ENCODE results near the gene HDLBP. TPM values are rescaled to one million over a fixed set of nuclear protein-coding genes. Genes with fewer than 3 reads are reported as not detected.

HDLBP gene
- total and polyA plus RNA-seq, 12 donors, result 206 to 419 (median 353) TPM

DNA sequence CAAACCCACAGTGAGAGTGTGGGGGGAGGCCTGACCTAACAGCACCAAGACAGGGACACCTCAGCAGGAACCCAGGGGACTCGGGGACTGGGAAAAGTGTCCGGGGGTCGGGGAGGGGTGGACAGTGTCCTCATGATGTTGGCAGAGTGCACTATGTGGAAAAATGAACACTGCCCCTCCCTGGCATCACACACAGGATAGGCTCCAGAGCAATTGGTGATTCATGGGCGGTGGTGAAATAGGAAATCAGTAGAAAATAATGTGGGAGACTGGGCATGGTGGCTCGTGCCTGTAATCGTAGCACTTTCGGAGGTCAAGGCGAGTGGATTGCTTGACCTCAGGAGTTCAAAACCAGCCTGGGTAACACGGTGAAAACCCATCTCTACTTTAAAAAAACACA lies 130.6 kb downstream of the HDLBP start:
- WGBS, 2 donors, result 73 to 76% methylated on average over 9 of the region's 9 CpGs
- H3K4me3 ChIP-seq, result no peak overlapping the region
- H3K4me1 ChIP-seq, result no peaks in the 10 kb centered on the region
- intact Hi-C loops (cut with DNase I), result no loop called here
- H3K27ac ChIP-seq, result no peak overlapping the region
- DNase-seq (no peak), ATAC-seq (no peak)
- H3K9me3 ChIP-seq, result no peaks in the 10 kb centered on the region
- TF ChIP-seq, protein P1, sequence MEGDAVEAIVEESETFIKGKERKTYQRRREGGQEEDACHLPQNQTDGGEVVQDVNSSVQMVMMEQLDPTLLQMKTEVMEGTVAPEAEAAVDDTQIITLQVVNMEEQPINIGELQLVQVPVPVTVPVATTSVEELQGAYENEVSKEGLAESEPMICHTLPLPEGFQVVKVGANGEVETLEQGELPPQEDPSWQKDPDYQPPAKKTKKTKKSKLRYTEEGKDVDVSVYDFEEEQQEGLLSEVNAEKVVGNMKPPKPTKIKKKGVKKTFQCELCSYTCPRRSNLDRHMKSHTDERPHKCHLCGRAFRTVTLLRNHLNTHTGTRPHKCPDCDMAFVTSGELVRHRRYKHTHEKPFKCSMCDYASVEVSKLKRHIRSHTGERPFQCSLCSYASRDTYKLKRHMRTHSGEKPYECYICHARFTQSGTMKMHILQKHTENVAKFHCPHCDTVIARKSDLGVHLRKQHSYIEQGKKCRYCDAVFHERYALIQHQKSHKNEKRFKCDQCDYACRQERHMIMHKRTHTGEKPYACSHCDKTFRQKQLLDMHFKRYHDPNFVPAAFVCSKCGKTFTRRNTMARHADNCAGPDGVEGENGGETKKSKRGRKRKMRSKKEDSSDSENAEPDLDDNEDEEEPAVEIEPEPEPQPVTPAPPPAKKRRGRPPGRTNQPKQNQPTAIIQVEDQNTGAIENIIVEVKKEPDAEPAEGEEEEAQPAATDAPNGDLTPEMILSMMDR (IDR thresholded peaks at IDR 0.05), result no peak
- peaks cover 0 to 9% (median 0%) of the 10 kb centered on the region in 7 donors for H3K27me3 ChIP-seq
- peaks cover 0 to 35% (median 11%) of the 10 kb centered on the region in 9 donors for H3K36me3 ChIP-seq

DNA sequence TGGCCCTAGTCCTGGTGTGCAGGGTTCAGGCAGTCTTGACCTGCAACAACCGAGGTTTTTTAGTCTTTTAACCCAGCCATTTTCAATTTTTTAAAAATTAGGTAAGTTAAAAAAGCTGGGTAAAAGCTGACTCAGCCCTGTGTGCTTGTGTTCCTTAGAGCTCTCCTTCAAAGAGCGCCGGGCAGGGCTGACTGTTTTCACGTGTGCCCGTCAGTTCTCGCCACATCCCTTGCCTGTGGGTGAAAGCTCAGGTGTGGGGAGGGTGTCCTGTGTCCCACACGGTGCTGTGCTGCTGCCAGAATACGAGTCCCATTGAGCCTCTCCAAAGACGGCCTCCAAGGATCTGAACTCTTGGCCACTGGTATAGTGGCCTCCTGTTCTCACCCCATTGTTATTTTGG lies 132.3 kb downstream of the HDLBP start:
- 91 to 95% methylated on average over 9 of the region's 9 CpGs for WGBS, 2 donors
- H3K36me3 ChIP-seq, result peaks cover 0 to 49% (median 11%) of the 10 kb centered on the region in 9 donors
- no peak for DNase-seq
- H3K27ac ChIP-seq, result no peak overlapping the region
- intact Hi-C loops (cut with DNase I), result no loop called here
- H3K4me1 ChIP-seq, result no peaks in the 10 kb centered on the region
- H3K27me3 ChIP-seq, result peaks cover 0 to 4% (median 0%) of the 10 kb centered on the region in 7 donors
- no peak for ATAC-seq
- TF ChIP-seq, protein P1 (IDR thresholded peaks at IDR 0.05), result no peak
- no peaks in the 10 kb centered on the region for H3K9me3 ChIP-seq
- no peak overlapping the region for H3K4me3 ChIP-seq

DNA sequence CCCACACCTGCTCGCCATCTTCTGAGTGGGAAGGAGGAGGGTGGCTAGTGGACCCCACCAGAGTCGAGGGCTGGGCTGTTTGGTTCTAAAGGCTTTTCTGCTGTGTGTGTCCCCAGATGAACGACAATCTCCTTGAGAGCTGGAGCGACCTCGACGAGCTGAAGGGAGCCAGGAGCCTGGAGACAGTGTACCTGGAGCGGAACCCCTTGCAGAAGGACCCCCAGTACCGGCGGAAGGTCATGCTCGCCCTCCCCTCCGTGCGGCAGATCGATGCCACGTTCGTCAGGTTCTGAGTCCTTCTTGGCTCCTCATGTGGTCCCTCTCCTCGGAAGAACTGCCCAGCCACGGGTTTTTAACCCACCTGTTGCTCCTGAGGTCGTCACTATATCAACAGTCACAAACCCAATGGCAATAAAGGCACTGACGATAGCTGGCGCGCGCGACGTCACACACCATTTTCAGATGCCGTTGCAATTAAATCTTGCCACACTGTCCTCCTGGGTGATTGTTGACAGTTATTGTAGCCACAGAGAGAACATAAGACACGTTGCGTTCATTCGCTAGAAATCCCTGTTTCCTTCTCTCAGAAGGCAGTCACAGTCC lies 132.8 kb downstream of the HDLBP start:
- 91 to 93% methylated on average over 28 of the region's 28 CpGs for WGBS, 2 donors
- Histone ChIP-seq H3K4me3 (no peak overlapping the region), H3K27ac (no peak overlapping the region), H3K36me3 (peaks cover 0 to 55% (median 11%) of the 10 kb centered on the region in 9 donors), H3K27me3 (no peaks in the 10 kb centered on the region), H3K4me1 (no peaks in the 10 kb centered on the region), H3K9me3 (no peaks in the 10 kb centered on the region)
- ATAC-seq (no peak), DNase-seq (no peak)
- intact Hi-C loops (cut with DNase I), result no loop called here
- TF ChIP-seq, protein P1 (IDR thresholded peaks at IDR 0.05), result no peak

DNA sequence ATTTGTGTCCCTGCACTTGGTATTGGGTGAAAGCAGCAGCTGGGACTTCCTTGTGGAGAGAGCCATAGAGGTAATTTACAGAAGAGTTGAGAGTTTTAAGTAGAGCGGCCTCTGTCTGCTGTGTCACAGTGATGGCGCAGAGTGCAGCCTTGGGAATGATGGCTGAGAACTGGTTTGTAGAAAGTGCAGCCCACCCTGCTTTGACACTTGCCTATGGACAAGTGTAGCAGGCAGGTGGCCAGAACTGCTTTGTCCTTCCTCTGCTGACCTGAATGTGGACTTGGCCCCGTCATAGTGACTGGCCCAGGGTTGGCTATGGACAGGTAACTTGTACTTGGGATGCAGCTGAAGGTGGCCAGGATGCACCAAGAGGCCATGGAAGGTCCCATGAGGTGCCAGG lies 133.3 kb downstream of the HDLBP start:
- ATAC-seq, result no peak
- intact Hi-C loops (cut with DNase I), result no loop called here
- TF ChIP-seq, protein P1 (IDR thresholded peaks at IDR 0.05), result no peak
- no peaks in the 10 kb centered on the region for H3K27me3 ChIP-seq
- peaks cover 0 to 60% (median 11%) of the 10 kb centered on the region in 9 donors for H3K36me3 ChIP-seq
- no peaks in the 10 kb centered on the region for H3K4me1 ChIP-seq
- H3K4me3 ChIP-seq, result no peak overlapping the region
- no peaks in the 10 kb centered on the region for H3K9me3 ChIP-seq
- no peak for DNase-seq
- no peak overlapping the region for H3K27ac ChIP-seq
- 99% methylated on average over 3 of the region's 3 CpGs for WGBS, 2 donors

Measured in heart right ventricle (tissue), 16 donors.